NOMO-1 treated with dmso at 0.1 percent for 144 hours (cell line): ENCODE results near the gene KATNIP.

Source experiments
- DNase-seq: peaks from one replicate; lab custom pipeline; 2025; ENCODE audit not compliant: unreplicated experiment; lab: John Stamatoyannopoulos, UW

Gene KATNIP

GRCh38 chr16:27579087-27579980 is 29.4 kb downstream of the KATNIP start:
- no peak for DNase-seq

- DNase-seq, result no peak
These were observed 32.9 kb downstream of the KATNIP start for GRCh38 chr16:27582883-27583282.

GRCh38 chr16:27583634-27584033 is 33.7 kb downstream of the KATNIP start:
- DNase-seq, result no peak

GRCh38 chr16:27585200-27585599 is 35.3 kb downstream of the KATNIP start:
- no peak for DNase-seq

GRCh38 chr16:27586711-27587110 is 36.8 kb downstream of the KATNIP start:
- DNase-seq, result no peak

GRCh38 chr16:27588057-27588456 is 38.1 kb downstream of the KATNIP start:
- no peak for DNase-seq

GRCh38 chr16:27591837-27592236 is 41.9 kb downstream of the KATNIP start:
- no peak for DNase-seq

- DNase-seq, result no peak
These were observed 45.5 kb downstream of the KATNIP start for GRCh38 chr16:27595475-27595874.

GRCh38 chr16:27595993-27596392 is 46.0 kb downstream of the KATNIP start:
- DNase-seq, result no peak

- no peak for DNase-seq
These were observed 46.5 kb downstream of the KATNIP start for GRCh38 chr16:27596411-27596810.

GRCh38 chr16:27597361-27597760 is 47.4 kb downstream of the KATNIP start:
- no peak for DNase-seq

GRCh38 chr16:27598220-27598619 is 48.3 kb downstream of the KATNIP start:
- DNase-seq, result no peak

- DNase-seq, result no peak
These were observed 49.1 kb downstream of the KATNIP start for GRCh38 chr16:27598931-27599565.

GRCh38 chr16:27599606-27600005 is 49.7 kb downstream of the KATNIP start:
- no peak for DNase-seq
